ENCODE data around the gene CDC20. TPM values are rescaled to one million over a fixed set of nuclear protein-coding genes. Genes with fewer than 3 reads are reported as not detected.

Gene CDC20
- total RNA-seq, 1 experiment from 2014 or later: 296 TPM

DNA sequence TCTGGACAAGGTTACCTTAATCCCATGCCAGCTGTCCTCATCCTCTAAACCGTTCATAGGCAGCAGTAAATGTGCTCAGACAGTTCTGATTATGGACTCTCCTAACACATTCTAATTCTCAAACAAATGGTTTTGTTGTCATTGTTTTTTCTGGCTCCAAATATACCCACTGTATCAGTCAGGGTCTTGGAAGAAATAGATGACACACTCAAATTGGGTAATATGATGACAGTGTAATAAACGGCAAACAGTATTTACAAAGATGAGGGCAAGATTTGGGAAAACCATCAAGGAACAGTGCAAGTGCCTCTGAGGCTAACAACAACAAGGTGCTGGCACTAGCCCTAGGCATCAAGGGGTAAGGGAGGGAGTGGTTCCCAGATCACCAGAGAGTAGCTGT is 4.3 kb upstream of the CDC20 start:
- CTCF ChIA-PET: no interaction called here
- POLR2A ChIA-PET (ENCODE audit: low non-redundant PET): no interaction called here
- H3K9me3 ChIP-seq (ENCODE audit: low read depth, low read length, poor library complexity, severe bottlenecking): no peaks in the 10 kb centered on the region
- H3K4me1 ChIP-seq (ENCODE audit: insufficient read depth, low read length, poor library complexity, severe bottlenecking): peaks cover 7% of the 10 kb centered on the region
- no peaks in the 10 kb centered on the region for H3K27me3 ChIP-seq (replicated peaks; ENCODE audit: insufficient read depth, low read depth, low read length, poor library complexity)
- no TSS peak for BruUV-seq (replicated peaks)
- DNase-seq (ENCODE audit: low spot score): no peak
- no peak overlapping the region for H3K4me3 ChIP-seq (ENCODE audit: low read depth, low read length, poor library complexity, severe bottlenecking)
- TF ChIP-seq EZH2 (IDR thresholded peaks at IDR 0.05; ENCODE audit: borderline replicate concordance, low read depth, low read length, poor library complexity, severe bottlenecking): no peak
- TF ChIP-seq, protein P1, sequence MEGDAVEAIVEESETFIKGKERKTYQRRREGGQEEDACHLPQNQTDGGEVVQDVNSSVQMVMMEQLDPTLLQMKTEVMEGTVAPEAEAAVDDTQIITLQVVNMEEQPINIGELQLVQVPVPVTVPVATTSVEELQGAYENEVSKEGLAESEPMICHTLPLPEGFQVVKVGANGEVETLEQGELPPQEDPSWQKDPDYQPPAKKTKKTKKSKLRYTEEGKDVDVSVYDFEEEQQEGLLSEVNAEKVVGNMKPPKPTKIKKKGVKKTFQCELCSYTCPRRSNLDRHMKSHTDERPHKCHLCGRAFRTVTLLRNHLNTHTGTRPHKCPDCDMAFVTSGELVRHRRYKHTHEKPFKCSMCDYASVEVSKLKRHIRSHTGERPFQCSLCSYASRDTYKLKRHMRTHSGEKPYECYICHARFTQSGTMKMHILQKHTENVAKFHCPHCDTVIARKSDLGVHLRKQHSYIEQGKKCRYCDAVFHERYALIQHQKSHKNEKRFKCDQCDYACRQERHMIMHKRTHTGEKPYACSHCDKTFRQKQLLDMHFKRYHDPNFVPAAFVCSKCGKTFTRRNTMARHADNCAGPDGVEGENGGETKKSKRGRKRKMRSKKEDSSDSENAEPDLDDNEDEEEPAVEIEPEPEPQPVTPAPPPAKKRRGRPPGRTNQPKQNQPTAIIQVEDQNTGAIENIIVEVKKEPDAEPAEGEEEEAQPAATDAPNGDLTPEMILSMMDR (conservative IDR thresholded peaks at IDR 0.05; ENCODE audit: low read depth, low read length): no peak
- H3K36me3 ChIP-seq (ENCODE audit: insufficient read depth, low read length, poor library complexity, severe bottlenecking): peaks cover 1% of the 10 kb centered on the region
- intact Hi-C loops (cut with micrococcal nuclease; ENCODE audit: unreplicated experiment): loop anchor here (10.0 kb wide), 1 partner anchor 110 kb away; no protein-coding TSS in a partner anchor
- no peak overlapping the region for H3K27ac ChIP-seq (ENCODE audit: low read depth, low read length, poor library complexity, severe bottlenecking)

DNA sequence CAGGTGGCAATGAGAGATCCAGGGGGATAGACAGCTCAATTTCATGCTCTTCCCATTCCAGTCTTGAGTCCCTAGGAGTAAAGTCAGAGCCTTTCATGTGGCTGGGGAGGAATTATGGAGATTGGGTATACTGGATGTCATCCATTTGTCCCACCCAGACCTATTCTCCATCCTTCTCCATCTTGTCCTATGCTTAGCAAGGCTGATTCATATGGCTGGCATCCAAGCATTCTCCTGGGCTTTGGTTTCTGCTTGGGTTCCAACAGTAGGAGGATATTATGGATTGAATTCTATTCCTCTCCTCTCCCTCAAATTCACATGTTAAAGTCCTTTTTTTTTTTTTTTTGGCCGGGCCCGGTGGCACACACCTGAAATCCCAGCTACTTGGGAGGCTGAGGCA is 3.8 kb upstream of the CDC20 start:
- H3K27ac ChIP-seq (ENCODE audit: low read depth, low read length, poor library complexity, severe bottlenecking): no peak overlapping the region
- no TSS peak for BruUV-seq (replicated peaks)
- no peak for DNase-seq (ENCODE audit: low spot score)
- no peak overlapping the region for H3K4me3 ChIP-seq (ENCODE audit: low read depth, low read length, poor library complexity, severe bottlenecking)
- ChIA-PET CTCF (no interaction called here), POLR2A (ENCODE audit: low non-redundant PET) (interaction anchor here (0.6 to 0.7 kb wide), 2 partner anchors 149 to 458 kb away, joined by 3 to 15 read pairs; no protein-coding TSS in a partner anchor)
- H3K27me3 ChIP-seq (replicated peaks; ENCODE audit: insufficient read depth, low read depth, low read length, poor library complexity): no peaks in the 10 kb centered on the region
- no peaks in the 10 kb centered on the region for H3K9me3 ChIP-seq (ENCODE audit: low read depth, low read length, poor library complexity, severe bottlenecking)
- H3K36me3 ChIP-seq (ENCODE audit: insufficient read depth, low read length, poor library complexity, severe bottlenecking): peaks cover 6% of the 10 kb centered on the region
- intact Hi-C loops (cut with micrococcal nuclease; ENCODE audit: unreplicated experiment): loop anchor here (10.0 kb wide), 1 partner anchor 110 kb away; no protein-coding TSS in a partner anchor
- no peak for TF ChIP-seq EZH2 (IDR thresholded peaks at IDR 0.05; ENCODE audit: borderline replicate concordance, low read depth, low read length, poor library complexity, severe bottlenecking)
- TF ChIP-seq, protein P1 (conservative IDR thresholded peaks at IDR 0.05; ENCODE audit: low read depth, low read length): no peak
- peaks cover 4% of the 10 kb centered on the region for H3K4me1 ChIP-seq (ENCODE audit: insufficient read depth, low read length, poor library complexity, severe bottlenecking)

DNA sequence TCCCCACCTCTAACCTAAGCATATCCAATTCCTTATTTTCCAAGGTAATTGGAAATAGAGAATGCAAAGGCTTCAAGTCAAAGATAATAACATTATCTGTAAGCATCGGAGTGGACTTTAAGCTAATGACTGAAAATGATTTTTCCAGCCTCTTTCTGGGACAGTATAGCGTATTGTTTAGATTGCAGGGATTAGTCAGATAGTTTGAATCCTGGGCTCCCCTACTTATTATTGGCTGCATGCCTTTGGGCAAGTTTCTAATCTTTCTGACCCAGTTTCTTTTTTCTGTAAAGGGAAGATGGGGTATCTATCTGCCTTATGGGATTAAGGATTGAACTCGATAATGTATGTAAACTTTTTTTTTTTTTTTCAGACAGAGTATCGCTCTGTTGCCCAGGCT is 1.5 kb upstream of the CDC20 start:
- Histone ChIP-seq H3K9me3 (ENCODE audit: low read depth, low read length, poor library complexity, severe bottlenecking) (no peaks in the 10 kb centered on the region), H3K4me3 (ENCODE audit: low read depth, low read length, poor library complexity, severe bottlenecking) (no peak overlapping the region), H3K4me1 (ENCODE audit: insufficient read depth, low read length, poor library complexity, severe bottlenecking) (peaks cover 20% of the 10 kb centered on the region), H3K27ac (ENCODE audit: low read depth, low read length, poor library complexity, severe bottlenecking) (no peak overlapping the region), H3K36me3 (ENCODE audit: insufficient read depth, low read length, poor library complexity, severe bottlenecking) (peaks cover 29% of the 10 kb centered on the region), H3K27me3 (replicated peaks; ENCODE audit: insufficient read depth, low read depth, low read length, poor library complexity) (no peaks in the 10 kb centered on the region)
- no peak for DNase-seq (ENCODE audit: low spot score)
- TF ChIP-seq EZH2 (IDR thresholded peaks at IDR 0.05; ENCODE audit: borderline replicate concordance, low read depth, low read length, poor library complexity, severe bottlenecking): no peak
- TF ChIP-seq, protein P1 (conservative IDR thresholded peaks at IDR 0.05; ENCODE audit: low read depth, low read length): no peak
- intact Hi-C loops (cut with micrococcal nuclease; ENCODE audit: unreplicated experiment): loop anchor here (10.0 kb wide), 1 partner anchor 112 kb away; no protein-coding TSS in a partner anchor
- POLR2A ChIA-PET (ENCODE audit: low non-redundant PET): interaction anchor here (0.7 kb wide), 1 partner anchor 138 kb away, joined by 5 read pairs; no protein-coding TSS in a partner anchor
- no TSS peak for BruUV-seq (replicated peaks)
- CTCF ChIA-PET: no interaction called here
